SU-DHL-6 (cell line): ENCODE measurements around the gene STRN.

Source experiments
- EZH2phosphoT487 ChIP-seq: fragments of 200-600 bp; sonication (generic), shearing (Covaris generic); conservative IDR thresholded peaks from 2 replicates; pipeline ENCODE4 v1.6.1; 2018; ENCODE audit warnings: mild to moderate bottlenecking, antibody characterized with exemption, low read length, moderate library complexity, mixed read lengths
- TF ChIP-seq, protein P1 (sequence below): fragments of 200-600 bp; sonication (generic); IDR thresholded peaks from one replicate; pipeline ENCODE4 v1.5.1; 2017; ENCODE audit warnings: antibody characterized with exemption, mild to moderate bottlenecking, low read length, moderate library complexity; ENCODE audit not compliant: insufficient read depth, poor library complexity, severe bottlenecking

DNA sequence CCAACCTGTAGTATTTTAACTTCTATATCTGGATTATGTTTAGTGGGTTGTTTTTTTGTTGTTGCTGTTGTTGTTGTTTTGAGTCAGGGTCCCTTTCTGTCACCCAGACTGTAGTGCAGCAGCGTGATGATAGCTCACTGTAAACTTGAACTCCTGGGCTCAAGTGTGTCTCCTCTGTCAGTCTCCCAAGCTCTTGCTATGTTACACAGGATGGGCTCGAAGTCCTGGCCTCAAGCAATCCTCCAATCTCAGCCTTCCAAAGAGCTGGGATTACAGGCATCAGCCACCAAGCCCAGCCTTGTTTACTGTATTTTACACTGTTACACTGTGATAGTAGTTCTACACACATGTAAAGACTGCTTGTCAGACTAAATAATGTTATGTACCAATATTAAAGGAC lies 9.7 kb upstream of the STRN start:
- TF ChIP-seq, protein P1, sequence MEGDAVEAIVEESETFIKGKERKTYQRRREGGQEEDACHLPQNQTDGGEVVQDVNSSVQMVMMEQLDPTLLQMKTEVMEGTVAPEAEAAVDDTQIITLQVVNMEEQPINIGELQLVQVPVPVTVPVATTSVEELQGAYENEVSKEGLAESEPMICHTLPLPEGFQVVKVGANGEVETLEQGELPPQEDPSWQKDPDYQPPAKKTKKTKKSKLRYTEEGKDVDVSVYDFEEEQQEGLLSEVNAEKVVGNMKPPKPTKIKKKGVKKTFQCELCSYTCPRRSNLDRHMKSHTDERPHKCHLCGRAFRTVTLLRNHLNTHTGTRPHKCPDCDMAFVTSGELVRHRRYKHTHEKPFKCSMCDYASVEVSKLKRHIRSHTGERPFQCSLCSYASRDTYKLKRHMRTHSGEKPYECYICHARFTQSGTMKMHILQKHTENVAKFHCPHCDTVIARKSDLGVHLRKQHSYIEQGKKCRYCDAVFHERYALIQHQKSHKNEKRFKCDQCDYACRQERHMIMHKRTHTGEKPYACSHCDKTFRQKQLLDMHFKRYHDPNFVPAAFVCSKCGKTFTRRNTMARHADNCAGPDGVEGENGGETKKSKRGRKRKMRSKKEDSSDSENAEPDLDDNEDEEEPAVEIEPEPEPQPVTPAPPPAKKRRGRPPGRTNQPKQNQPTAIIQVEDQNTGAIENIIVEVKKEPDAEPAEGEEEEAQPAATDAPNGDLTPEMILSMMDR, result no peak
- no peak for TF ChIP-seq EZH2phosphoT487
